SU-DHL-6 (cell line): Measurements from ENCODE around the gene CCDC186.
A peak's percentile ranks its signal among the peaks of the same experiment; 100 is the strongest.

Experiments
- H2AFZ ChIP-seq: fragments of 200-600 bp; sonication (generic); 2 replicates; pipeline ENCODE4 v1.6.1; 2014; ENCODE audit warnings: low read depth, mild to moderate bottlenecking, moderate library complexity, mixed read lengths, antibody characterized with exemption, low read length; ENCODE audit not compliant: severe bottlenecking
- H3F3A ChIP-seq: fragments of 200-600 bp; shearing (Covaris generic); 2 replicates; pipeline ENCODE4 v1.6.0; 2016; ENCODE audit warnings: antibody characterized with exemption, mild to moderate bottlenecking; ENCODE audit not compliant: insufficient read depth
- H3K27ac ChIP-seq: fragments of 200-600 bp; sonication (generic); 2 replicates; pipeline ENCODE4 v1.5.1; 2016; ENCODE audit warnings: low read depth, mild to moderate bottlenecking, low read length, moderate library complexity, mixed read lengths
- H3K27me3 ChIP-seq: fragments of 200-600 bp; sonication (generic), shearing (Covaris generic); 2 replicates; pipeline ENCODE4 v1.6.0; 2014; ENCODE audit warnings: mild to moderate bottlenecking, low read length
- H3K36me3 ChIP-seq: fragments of 200-600 bp; sonication (generic); 2 replicates; pipeline ENCODE4 v1.6.1; 2014; ENCODE audit warnings: mild to moderate bottlenecking, low read length, mixed read lengths
- H3K4me2 ChIP-seq: fragments of 300-600, 200-600 bp; shearing (Covaris generic), sonication (generic); 2 replicates; pipeline ENCODE4 v1.6.0; 2014; ENCODE audit warnings: low read length, low read depth, mild to moderate bottlenecking; ENCODE audit not compliant: poor library complexity, severe bottlenecking
- H3K4me3 ChIP-seq: fragments of 200-600 bp; sonication (generic); 2 replicates; pipeline ENCODE4 v1.5.1; 2014; ENCODE audit warnings: antibody characterized with exemption, low read length, mild to moderate bottlenecking, mixed read lengths; ENCODE audit not compliant: insufficient read depth, poor library complexity, severe bottlenecking
- H3K79me2 ChIP-seq: fragments of 200-600 bp; sonication (generic); 2 replicates; pipeline ENCODE4 v1.6.1; 2014; ENCODE audit warnings: mild to moderate bottlenecking, low read length, moderate library complexity; ENCODE audit not compliant: insufficient read depth
- H3K9ac ChIP-seq: fragments of 200-600 bp; sonication (generic); 2 replicates; pipeline ENCODE4 v1.7.0; 2014; ENCODE audit warnings: mild to moderate bottlenecking, low read length
- H3K9me2 ChIP-seq: fragments of 200-600 bp; sonication (generic); replicated peaks from 2 replicates; pipeline ENCODE4 v1.6.1; 2014; ENCODE audit warnings: low read length; ENCODE audit not compliant: insufficient read depth
- H3K9me3 ChIP-seq: fragments of 200-600 bp; sonication (generic); 2 replicates; pipeline ENCODE4 v1.6.1; 2014; ENCODE audit warnings: low read length, mixed read lengths; ENCODE audit not compliant: insufficient read depth
- H4K20me1 ChIP-seq: fragments of 200-600 bp; sonication (generic); 2 replicates; pipeline ENCODE4 v1.6.1; 2014; ENCODE audit warnings: low read depth, mild to moderate bottlenecking, antibody characterized with exemption, low read length, moderate library complexity, mixed read lengths
- EZH2phosphoT487 ChIP-seq: fragments of 200-600 bp; sonication (generic), shearing (Covaris generic); conservative IDR thresholded peaks from 2 replicates; pipeline ENCODE4 v1.6.1; 2018; ENCODE audit warnings: mild to moderate bottlenecking, antibody characterized with exemption, low read length, moderate library complexity, mixed read lengths
- TF ChIP-seq, protein P1 (sequence below): fragments of 200-600 bp; sonication (generic); IDR thresholded peaks from one replicate; pipeline ENCODE4 v1.5.1; 2017; ENCODE audit warnings: antibody characterized with exemption, mild to moderate bottlenecking, low read length, moderate library complexity; ENCODE audit not compliant: insufficient read depth, poor library complexity, severe bottlenecking

Gene CCDC186

DNA sequence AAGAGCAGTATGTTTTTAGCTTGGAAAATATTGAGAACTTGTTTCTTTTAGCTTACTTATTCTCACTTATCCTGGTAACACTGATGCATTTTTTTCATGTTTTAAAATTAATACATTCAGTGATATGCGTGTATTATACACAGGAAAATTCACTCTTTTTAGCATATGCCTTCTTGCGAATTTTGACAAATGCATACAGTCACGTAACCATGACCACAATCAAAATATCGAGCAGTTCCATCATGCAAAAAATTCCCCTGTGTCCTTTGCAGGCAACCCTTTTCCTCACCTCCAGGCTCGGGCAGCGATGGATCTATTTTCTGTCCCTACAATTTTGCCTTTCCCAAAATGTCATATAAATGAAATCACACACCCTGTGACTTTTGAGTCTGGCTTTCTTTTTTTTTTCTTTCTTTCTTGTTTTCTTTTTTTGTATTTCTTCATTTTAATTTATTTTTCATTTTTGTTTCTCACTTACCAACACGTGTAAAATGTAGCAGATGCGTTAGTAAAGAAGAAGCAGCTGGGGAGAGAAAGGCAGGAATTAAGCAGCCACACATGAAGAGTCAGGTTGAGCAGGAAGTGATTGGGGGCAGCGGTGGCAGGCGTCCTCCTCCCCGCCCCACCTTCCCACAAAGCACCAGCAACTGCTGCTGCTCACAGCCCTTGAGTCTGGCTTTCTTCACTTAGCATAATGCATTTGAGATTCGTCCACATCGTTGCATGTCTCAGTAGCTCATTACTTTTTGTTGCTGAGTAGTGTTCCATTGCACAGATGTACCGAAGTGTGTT lies 100.4 kb downstream of the CCDC186 start:
- peak overlapping the region; percentile 40 for H3K4me3 ChIP-seq
- peak overlapping the region; percentile 15; the same call in 1 of the 2 replicates for H3K9ac ChIP-seq
- H3F3A ChIP-seq: no peaks in the 10 kb centered on the region
- no peaks in the 10 kb centered on the region for H4K20me1 ChIP-seq
- H3K4me2 ChIP-seq: peak overlapping the region; percentile 71
- peak overlapping the region; percentile 81 for H2AFZ ChIP-seq
- no peaks in the 10 kb centered on the region for H3K27me3 ChIP-seq
- no peaks in the 10 kb centered on the region for H3K79me2 ChIP-seq
- no peaks in the 10 kb centered on the region for H3K9me3 ChIP-seq
- H3K36me3 ChIP-seq: no peaks in the 10 kb centered on the region
- H3K9me2 ChIP-seq: no peaks in the 10 kb centered on the region
- no peak for TF ChIP-seq EZH2phosphoT487
- TF ChIP-seq, protein P1, sequence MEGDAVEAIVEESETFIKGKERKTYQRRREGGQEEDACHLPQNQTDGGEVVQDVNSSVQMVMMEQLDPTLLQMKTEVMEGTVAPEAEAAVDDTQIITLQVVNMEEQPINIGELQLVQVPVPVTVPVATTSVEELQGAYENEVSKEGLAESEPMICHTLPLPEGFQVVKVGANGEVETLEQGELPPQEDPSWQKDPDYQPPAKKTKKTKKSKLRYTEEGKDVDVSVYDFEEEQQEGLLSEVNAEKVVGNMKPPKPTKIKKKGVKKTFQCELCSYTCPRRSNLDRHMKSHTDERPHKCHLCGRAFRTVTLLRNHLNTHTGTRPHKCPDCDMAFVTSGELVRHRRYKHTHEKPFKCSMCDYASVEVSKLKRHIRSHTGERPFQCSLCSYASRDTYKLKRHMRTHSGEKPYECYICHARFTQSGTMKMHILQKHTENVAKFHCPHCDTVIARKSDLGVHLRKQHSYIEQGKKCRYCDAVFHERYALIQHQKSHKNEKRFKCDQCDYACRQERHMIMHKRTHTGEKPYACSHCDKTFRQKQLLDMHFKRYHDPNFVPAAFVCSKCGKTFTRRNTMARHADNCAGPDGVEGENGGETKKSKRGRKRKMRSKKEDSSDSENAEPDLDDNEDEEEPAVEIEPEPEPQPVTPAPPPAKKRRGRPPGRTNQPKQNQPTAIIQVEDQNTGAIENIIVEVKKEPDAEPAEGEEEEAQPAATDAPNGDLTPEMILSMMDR: no peak
- peak overlapping the region; percentile 29; the same call in 1 of the 2 replicates for H3K27ac ChIP-seq

DNA sequence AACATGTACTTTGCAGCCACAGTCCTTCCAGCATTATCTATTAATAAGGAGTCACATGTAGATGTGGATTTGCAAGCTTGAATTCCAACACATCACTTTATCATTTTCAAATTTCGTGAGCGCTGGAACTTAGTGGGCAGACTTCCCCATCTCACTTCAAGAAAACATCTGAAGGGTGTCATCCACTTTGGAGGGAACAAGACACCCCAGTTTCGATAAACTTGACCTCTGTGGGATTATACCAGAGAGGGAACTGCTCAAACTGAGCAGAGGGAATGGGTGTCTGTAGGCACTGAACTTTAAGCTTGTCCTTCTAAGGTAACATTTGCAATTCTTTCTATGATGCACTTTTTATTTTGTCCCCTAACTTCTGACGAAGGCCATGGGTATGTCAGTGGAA lies 102.8 kb downstream of the CCDC186 start:
- H3K27ac ChIP-seq: no peak overlapping the region
- H3K4me2 ChIP-seq: no peak overlapping the region
- no peaks in the 10 kb centered on the region for H4K20me1 ChIP-seq
- no peak overlapping the region for H3K9ac ChIP-seq
- no peaks in the 10 kb centered on the region for H3K9me2 ChIP-seq
- H2AFZ ChIP-seq: no peak overlapping the region
- no peaks in the 10 kb centered on the region for H3F3A ChIP-seq
- no peaks in the 10 kb centered on the region for H3K9me3 ChIP-seq
- TF ChIP-seq, protein P1: no peak
- no peak for TF ChIP-seq EZH2phosphoT487
- H3K4me3 ChIP-seq: no peak overlapping the region
- no peaks in the 10 kb centered on the region for H3K79me2 ChIP-seq
- no peaks in the 10 kb centered on the region for H3K36me3 ChIP-seq
- no peaks in the 10 kb centered on the region for H3K27me3 ChIP-seq
